ENCODE measurements around the gene NEIL3. TPM values are rescaled to one million over a fixed set of nuclear protein-coding genes. Genes with fewer than 3 reads are reported as not detected.
"Not testable (repeated sequence)": the region's sequence is repeated elsewhere in the genome, so short reads cannot be mapped to it uniquely, and the experiment has no call there.

Gene NEIL3
- total and polyA plus RNA-seq, 7 donors = 0.27 to 1.9 (median 0.69) TPM; not detected in 4

DNA sequence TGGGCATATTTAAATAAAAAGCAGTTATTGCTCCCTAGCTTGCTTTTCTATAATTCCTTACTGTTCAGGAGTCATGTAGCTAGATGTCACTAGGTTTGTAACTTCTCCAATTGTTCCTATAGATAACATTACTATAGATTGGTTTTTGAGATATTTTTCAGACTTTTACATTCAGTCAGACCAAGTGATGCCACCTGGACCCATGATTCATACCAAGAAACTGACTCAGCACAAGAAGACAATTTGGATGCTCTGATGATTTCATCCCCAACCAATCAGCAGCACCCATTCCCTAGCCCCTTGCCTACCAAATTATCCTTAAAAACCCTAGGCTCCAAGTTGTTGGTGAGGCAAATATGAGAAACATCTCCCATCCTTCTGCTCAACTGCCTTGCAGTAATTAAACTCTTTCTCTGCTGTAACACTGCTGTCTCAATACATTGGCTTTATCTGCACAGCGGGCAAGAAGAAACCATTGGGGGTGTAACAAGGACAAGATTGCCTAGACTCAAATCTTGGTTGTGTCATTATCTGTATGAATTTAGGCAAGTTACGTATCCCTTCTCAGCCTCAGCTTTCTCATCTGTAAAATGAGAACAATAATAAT, 11.8 kb upstream of the NEIL3 start:
- Histone ChIP-seq H3K27ac (no peak overlapping the region), H3K36me3 (no peaks in the 10 kb centered on the region), H3K9me3 (peaks cover 0 to 8% (median 0%) of the 10 kb centered on the region in 4 donors), H3K4me3 (no peak overlapping the region), H3K4me1 (no peaks in the 10 kb centered on the region), H3K27me3 (no peaks in the 10 kb centered on the region)
- TF ChIP-seq POLR2A (IDR thresholded peaks at IDR 0.05) = no peak
- TF ChIP-seq POLR2AphosphoS5 (IDR thresholded peaks at IDR 0.05) = no peak
- no peak for TF ChIP-seq CTCF (IDR thresholded peaks at IDR 0.05)
- no peak for TF ChIP-seq EP300 (IDR thresholded peaks at IDR 0.05)
- DNase-seq = no peak
- 94 to 97% methylated on average over 2 of the region's 2 CpGs for WGBS, 2 donors
- intact Hi-C loops (cut with DNase I) = no loop called here

GRCh38 chr4:177301126-177301639, 8.5 kb upstream of the NEIL3 start:
- no peak overlapping the region for H3K4me3 ChIP-seq
- H3K9me3 ChIP-seq = peaks cover 0 to 8% (median 0%) of the 10 kb centered on the region in 4 donors
- intact Hi-C loops (cut with DNase I) = no loop called here
- TF ChIP-seq POLR2AphosphoS5 (IDR thresholded peaks at IDR 0.05) (no peak), EP300 (IDR thresholded peaks at IDR 0.05) (no peak), CTCF (IDR thresholded peaks at IDR 0.05) (no peak), POLR2A (IDR thresholded peaks at IDR 0.05) (no peak)
- H3K36me3 ChIP-seq = no peaks in the 10 kb centered on the region
- WGBS, 2 donors = 59 to 67% methylated on average over 4 of the region's 4 CpGs
- H3K27ac ChIP-seq = no peak overlapping the region
- H3K27me3 ChIP-seq = no peaks in the 10 kb centered on the region
- DNase-seq = no peak
- H3K4me1 ChIP-seq = no peaks in the 10 kb centered on the region

DNA sequence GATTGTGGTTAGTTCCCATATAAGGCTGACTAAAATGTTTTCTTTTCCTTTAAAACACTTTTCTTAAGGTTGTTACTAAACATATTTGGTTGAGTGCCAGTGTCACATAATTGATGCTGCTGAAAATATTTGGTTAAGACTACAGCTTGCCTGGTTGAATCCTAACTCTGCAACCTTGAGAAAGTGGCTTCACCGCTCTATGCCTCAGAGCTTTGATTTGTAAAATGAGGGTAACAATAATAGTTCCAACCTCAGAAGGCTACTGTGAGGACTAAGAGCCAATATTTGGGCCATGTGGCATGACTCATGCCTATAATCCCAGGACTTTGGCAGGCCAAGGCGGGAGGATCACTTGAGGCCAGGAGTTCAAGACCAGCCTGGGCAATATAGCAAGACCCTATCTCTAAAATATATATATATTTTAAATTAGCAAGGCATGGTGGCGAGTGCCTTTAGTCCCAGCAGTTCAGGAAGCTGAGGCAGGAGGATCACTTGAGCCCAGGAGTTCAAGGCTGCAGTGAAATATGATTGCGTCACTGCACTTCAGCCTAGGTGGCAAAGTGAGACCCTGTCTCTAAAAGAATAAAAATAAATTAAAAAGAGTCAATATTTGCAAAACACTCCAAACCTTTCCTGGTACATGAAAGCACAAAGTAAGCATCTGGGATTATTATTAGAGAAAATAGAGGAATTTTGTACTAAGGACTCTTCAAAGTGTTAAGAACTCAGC, 7.1 kb upstream of the NEIL3 start:
- H3K4me3 ChIP-seq = no peak overlapping the region
- no peaks in the 10 kb centered on the region for H3K27me3 ChIP-seq
- peaks cover 0 to 8% (median 0%) of the 10 kb centered on the region in 4 donors for H3K9me3 ChIP-seq
- no peak for DNase-seq
- WGBS, 2 donors = 91% methylated on average over 4 of the region's 4 CpGs
- no peak overlapping the region for H3K27ac ChIP-seq
- H3K36me3 ChIP-seq = no peaks in the 10 kb centered on the region
- no peak for TF ChIP-seq POLR2AphosphoS5 (IDR thresholded peaks at IDR 0.05)
- TF ChIP-seq POLR2A (IDR thresholded peaks at IDR 0.05) = no peak
- no peak for TF ChIP-seq CTCF (IDR thresholded peaks at IDR 0.05)
- TF ChIP-seq EP300 (IDR thresholded peaks at IDR 0.05) = no peak
- no peaks in the 10 kb centered on the region for H3K4me1 ChIP-seq
- intact Hi-C loops (cut with DNase I) = no loop called here

DNA sequence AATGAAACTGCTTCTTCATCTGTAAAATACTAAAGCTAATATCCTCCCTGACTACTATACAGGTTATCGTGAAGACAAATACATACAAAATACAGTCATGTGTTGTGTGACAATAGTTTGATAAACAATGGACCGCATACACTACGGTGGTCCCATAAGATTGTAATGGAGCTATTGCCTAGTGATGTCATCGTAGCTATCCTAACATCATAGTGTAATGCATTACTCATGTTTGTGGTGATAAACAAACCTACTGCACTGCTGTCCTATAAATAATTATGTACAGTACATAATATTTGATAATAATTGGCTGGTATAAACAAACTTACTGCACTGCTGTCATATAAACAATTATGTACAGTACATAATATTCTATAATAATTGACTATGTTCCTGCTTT, 5.6 kb upstream of the NEIL3 start:
- intact Hi-C loops (cut with DNase I) = no loop called here

DNA sequence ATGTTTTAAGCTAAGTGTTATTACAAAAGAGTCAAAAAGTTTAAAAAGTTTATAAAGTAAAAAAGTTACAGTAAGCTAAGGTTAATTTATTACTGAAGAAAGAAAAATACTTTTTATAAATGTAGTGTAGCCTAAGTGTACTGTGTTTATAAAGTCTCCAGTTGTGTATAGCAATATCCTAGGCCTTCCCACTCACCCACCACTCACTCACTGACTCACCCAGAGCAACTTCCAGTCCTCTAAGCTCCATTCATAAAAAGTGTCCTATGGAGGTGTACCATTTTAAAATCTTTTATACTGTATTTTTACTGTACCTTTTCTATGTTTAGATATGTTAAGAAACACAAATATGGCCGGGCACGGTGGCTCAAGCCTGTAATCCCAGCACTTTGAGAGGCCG, 4.8 kb upstream of the NEIL3 start:
- H3K4me1 ChIP-seq; H3K27ac ChIP-seq; H3K4me3 ChIP-seq; H3K36me3 ChIP-seq; intact Hi-C loops (cut with DNase I); DNase-seq; H3K27me3 ChIP-seq; H3K9me3 ChIP-seq: not testable (repeated sequence)
- 96% methylated on average over 3 of the region's 3 CpGs for WGBS, 2 donors

More for the DNA sequence above, 5.6 kb upstream of the NEIL3 start:
- H3K27me3 ChIP-seq = no peaks in the 10 kb centered on the region
- no peaks in the 10 kb centered on the region for H3K4me1 ChIP-seq
- no peaks in the 10 kb centered on the region for H3K36me3 ChIP-seq
- DNase-seq = no peak
- no peak overlapping the region for H3K27ac ChIP-seq
- H3K9me3 ChIP-seq = no peaks in the 10 kb centered on the region
- WGBS, 2 donors = 88 to 90% methylated on average over 4 of the region's 4 CpGs
- TF ChIP-seq CTCF (IDR thresholded peaks at IDR 0.05) (no peak), EP300 (IDR thresholded peaks at IDR 0.05) (no peak), POLR2A (IDR thresholded peaks at IDR 0.05) (no peak), POLR2AphosphoS5 (IDR thresholded peaks at IDR 0.05) (no peak)
- no peak overlapping the region for H3K4me3 ChIP-seq

All from sigmoid colon (tissue), 7 donors.